ENCODE results near the gene RAB29. TPM values are rescaled to one million over a fixed set of nuclear protein-coding genes. Genes with fewer than 3 reads are reported as not detected.

Gene RAB29
- total RNA-seq, 4 donors from 2014 or later, result 1.1 to 13.9 (median 10.2) TPM

- Histone ChIP-seq H3K27me3 (no peaks in the 10 kb centered on the region), H3K36me3 (no peaks in the 10 kb centered on the region), H3K9me3 (no peaks in the 10 kb centered on the region), H3K27ac (no peak overlapping the region), H3K4me3 (no peak overlapping the region), H3K4me1 (peaks cover 0 to 7% (median 6%) of the 10 kb centered on the region in 4 donors)
- DNase-seq, result no peak
- intact Hi-C loops (cut with DNase I; ENCODE audit: low total_unique reads) (no loop called here), in situ Hi-C loops (cut with MboI; ENCODE audit: low pct_ligation_motif_present in 1 of 4, low pct_unique_long_range_greater_than_20kb in 1 of 4, low sequenced_read_pairs in 3 of 4) (no loop called here)
- WGBS, 2 donors (ENCODE audit: low coverage in 1 of 2), result 90% methylated on average over 3 of the region's 3 CpGs; no CpG with 5 or more reads in 1 of the 2 donors
- TF ChIP-seq POLR2A (IDR thresholded peaks at IDR 0.05) (no peak), POLR2AphosphoS5 (IDR thresholded peaks at IDR 0.05) (no peak), CTCF (IDR thresholded peaks at IDR 0.05) (no peak), EP300 (IDR thresholded peaks at IDR 0.05; ENCODE audit: low read depth) (no peak)
Observed at GRCh38 chr1:205817988-205818387, 42.7 kb upstream of the RAB29 start.

- intact Hi-C loops (cut with DNase I; ENCODE audit: low total_unique reads) (no loop called here), in situ Hi-C loops (cut with MboI; ENCODE audit: low pct_ligation_motif_present in 1 of 4, low pct_unique_long_range_greater_than_20kb in 1 of 4, low sequenced_read_pairs in 3 of 4) (no loop called here)
- Histone ChIP-seq H3K9me3 (no peaks in the 10 kb centered on the region), H3K4me1 (peaks cover 0 to 7% (median 6%) of the 10 kb centered on the region in 4 donors), H3K4me3 (no peak overlapping the region), H3K27ac (no peak overlapping the region), H3K36me3 (no peaks in the 10 kb centered on the region), H3K27me3 (no peaks in the 10 kb centered on the region)
- TF ChIP-seq CTCF (IDR thresholded peaks at IDR 0.05) (no peak), POLR2A (IDR thresholded peaks at IDR 0.05) (no peak), EP300 (IDR thresholded peaks at IDR 0.05; ENCODE audit: low read depth) (no peak), POLR2AphosphoS5 (IDR thresholded peaks at IDR 0.05) (no peak)
- WGBS, 2 donors (ENCODE audit: low coverage in 1 of 2), result 87% methylated on average over 3 of the region's 3 CpGs; no CpG with 5 or more reads in 1 of the 2 donors
- DNase-seq, result no peak
Observed at GRCh38 chr1:205817364-205817763, 42.1 kb upstream of the RAB29 start.

GRCh38 chr1:205813755-205814058 lies 38.4 kb upstream of the RAB29 start:
- in situ Hi-C loops (cut with MboI; ENCODE audit: low pct_ligation_motif_present in 1 of 4, low pct_unique_long_range_greater_than_20kb in 1 of 4, low sequenced_read_pairs in 3 of 4) (no loop called here), intact Hi-C loops (cut with DNase I; ENCODE audit: low total_unique reads) (no loop called here)
- peak overlapping the region; percentile 67 to 96 (median 89) for H3K4me3 ChIP-seq
- no peak for DNase-seq
- 4% methylated on average over 14 of the region's 14 CpGs; no CpG with 5 or more reads in 1 of the 2 donors for WGBS, 2 donors (ENCODE audit: low coverage in 1 of 2)
- peak overlapping the region; percentile 82 to 92 (median 86) for H3K27ac ChIP-seq
- H3K9me3 ChIP-seq, result no peaks in the 10 kb centered on the region
- TF ChIP-seq EP300 (IDR thresholded peaks at IDR 0.05; ENCODE audit: low read depth) (no peak), POLR2AphosphoS5 (IDR thresholded peaks at IDR 0.05) (no peak), POLR2A (IDR thresholded peaks at IDR 0.05) (no peak), CTCF (IDR thresholded peaks at IDR 0.05) (no peak)
- H3K4me1 ChIP-seq, result peaks cover 16 to 35% (median 20%) of the 10 kb centered on the region in 4 donors
- H3K27me3 ChIP-seq, result no peaks in the 10 kb centered on the region
- H3K36me3 ChIP-seq, result no peaks in the 10 kb centered on the region

GRCh38 chr1:205812878-205813754 lies 37.8 kb upstream of the RAB29 start, which contains the start of gene SLC41A1:
SLC41A1 (minus strand) TSS chr1:205813198; CDS start chr1:205810441, 2,757 bp downstream.
- Histone ChIP-seq H3K27ac (peak within 1 kb of the TSS; percentile 82 to 92 (median 86)), H3K9me3 (no peaks in the 10 kb centered on the region), H3K4me1 (peaks cover 16 to 35% (median 20%) of the 10 kb centered on the region in 4 donors), H3K4me3 (peak within 1 kb of the TSS; percentile 67 to 96 (median 89)), H3K27me3 (no peaks in the 10 kb centered on the region), H3K36me3 (no peaks in the 10 kb centered on the region)
- WGBS, 2 donors (ENCODE audit: low coverage in 1 of 2), result 0 to 1% methylated on average over 4 to 44 of the region's 83 CpGs
- TF ChIP-seq EP300 (IDR thresholded peaks at IDR 0.05; ENCODE audit: low read depth), result no peak
- peak; percentile 69 to 79 (median 71) for TF ChIP-seq POLR2AphosphoS5 (IDR thresholded peaks at IDR 0.05)
- peak; percentile 41 for TF ChIP-seq POLR2A (IDR thresholded peaks at IDR 0.05)
- TF ChIP-seq CTCF (IDR thresholded peaks at IDR 0.05), result peak in 1 of 5 experiments; percentile 6
- in situ Hi-C loops (cut with MboI; ENCODE audit: low pct_ligation_motif_present in 1 of 4, low pct_unique_long_range_greater_than_20kb in 1 of 4, low sequenced_read_pairs in 3 of 4), result no loop called here
- intact Hi-C loops (cut with DNase I; ENCODE audit: low total_unique reads), result no loop called here
- DNase-seq, result peak; percentile 94
